ENCODE results near the gene SLC38A10.

SLC38A10 gene

GRCh38 chr17:81330884-81331245 lies 35.8 kb upstream of the SLC38A10 start:
- no peak for DNase-seq

GRCh38 chr17:81329927-81330883 lies 35.1 kb upstream of the SLC38A10 start:
- no peak for DNase-seq

- DNase-seq = peak; percentile 90
Measured at GRCh38 chr17:81328978-81329926, 34.1 kb upstream of the SLC38A10 start.

- no peak for DNase-seq
Measured at GRCh38 chr17:81328489-81328888, 33.4 kb upstream of the SLC38A10 start.

DNA sequence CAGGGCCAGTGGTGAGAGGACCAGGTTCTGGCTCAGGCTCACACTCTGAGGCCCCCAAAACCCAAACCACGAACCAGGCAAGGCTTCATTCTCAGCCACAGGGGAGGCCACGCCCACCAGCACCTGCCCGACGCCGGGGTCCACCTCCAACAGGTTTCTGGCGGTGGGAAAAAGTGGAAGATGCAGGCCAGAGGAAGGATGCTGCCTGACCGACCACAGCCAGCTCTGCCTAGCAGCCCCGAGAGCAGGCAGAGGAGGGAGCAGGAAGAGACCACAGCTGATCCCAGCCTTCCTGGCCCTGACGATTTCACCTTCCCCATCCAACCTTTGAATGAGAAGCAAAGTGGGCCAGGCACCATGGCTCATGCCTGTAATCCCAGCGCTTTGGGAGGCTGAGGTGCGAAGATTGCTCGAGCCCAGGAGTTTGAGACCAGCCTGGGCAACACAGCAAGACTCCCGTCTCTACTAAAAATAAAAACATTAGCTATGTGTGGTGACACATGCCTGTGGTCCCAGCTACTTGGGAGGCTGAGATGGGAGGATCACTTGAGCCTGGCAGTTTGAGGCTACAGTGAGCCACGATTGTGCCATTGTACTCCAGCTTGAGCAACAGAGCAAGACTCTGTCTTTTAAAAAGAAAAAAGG lies 30.7 kb upstream of the SLC38A10 start:
- no peak for DNase-seq

DNA sequence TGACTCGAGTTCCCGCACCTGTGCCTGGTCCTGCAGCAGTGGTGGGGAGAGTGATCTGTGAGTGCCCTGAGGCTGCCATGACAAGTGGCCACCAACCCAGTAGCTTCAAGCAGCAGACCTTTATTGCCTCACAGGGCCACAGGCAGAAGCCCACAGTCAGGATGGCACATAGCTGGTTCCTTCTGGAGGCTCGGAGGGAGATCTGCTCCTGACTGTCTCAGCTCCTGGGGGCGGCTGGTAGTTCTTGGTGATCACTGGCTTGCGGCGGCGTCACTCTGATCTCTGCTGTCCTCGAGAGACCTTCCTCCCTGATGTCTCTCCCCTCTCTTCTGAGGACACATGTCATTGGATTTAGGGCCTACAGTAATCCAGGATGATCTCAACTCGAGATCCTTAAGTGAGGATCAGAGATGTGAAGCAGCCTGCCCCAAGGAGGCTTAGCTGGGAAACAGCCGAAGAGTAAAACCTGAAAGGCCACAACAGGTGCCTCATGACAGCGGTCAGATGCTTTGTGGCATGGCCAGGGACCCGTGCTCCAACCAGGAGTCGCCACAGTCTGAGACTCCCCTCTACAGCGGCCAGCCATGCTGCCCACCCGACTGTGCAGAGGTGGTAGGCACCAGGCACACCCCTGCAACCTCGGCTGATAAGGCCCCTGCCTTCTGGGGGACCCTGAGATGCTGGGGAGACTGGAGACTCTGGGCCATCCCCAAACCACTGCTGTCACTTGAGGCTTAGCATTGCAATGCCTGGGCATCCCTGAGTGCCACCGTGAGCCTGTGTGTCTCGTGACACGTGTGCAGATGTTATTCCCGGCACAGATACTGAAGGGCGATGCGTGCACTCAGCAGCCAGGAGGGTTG lies 30.0 kb upstream of the SLC38A10 start:
- no peak for DNase-seq

GRCh38 chr17:81324177-81324850 lies 29.2 kb upstream of the SLC38A10 start:
- no peak for DNase-seq

DNA sequence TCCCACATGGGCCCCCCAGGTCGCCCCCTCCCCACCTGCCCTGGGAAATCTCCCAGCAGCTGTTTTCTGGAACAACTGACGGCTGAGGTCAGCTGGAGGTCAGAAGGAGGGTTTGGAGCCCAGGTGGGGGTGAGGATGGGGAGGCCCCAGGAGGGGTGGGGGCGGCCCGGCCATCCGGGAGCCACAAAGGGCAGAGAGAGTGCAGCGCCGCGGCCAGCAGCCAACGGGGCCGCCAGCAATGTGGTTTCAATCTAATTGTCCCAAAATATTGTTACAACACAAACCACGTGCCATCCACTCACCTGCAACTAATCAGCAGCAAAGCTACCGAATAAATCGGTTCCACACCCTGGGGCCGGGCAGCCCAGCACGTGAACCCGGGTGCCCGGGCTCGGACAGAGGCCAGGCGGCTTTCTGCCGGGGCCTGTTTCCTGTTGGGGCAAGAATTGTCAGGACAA lies 28.3 kb upstream of the SLC38A10 start:
- no peak for DNase-seq

DNA sequence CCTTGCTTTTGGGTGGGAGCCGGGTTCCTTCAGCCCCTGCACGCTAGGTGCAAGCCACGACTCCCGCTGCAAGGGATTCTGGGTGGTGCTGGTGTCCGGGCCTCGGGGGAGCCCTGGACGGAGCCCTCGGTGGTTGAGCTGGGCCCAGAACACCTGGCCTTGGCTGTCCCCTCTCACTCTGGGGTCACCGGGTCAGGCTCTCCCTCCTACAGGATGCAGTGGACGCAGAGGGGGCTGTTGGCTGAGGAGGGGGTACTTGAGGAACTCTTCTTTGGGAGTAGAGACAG lies 27.9 kb upstream of the SLC38A10 start:
- DNase-seq = no peak

DNA sequence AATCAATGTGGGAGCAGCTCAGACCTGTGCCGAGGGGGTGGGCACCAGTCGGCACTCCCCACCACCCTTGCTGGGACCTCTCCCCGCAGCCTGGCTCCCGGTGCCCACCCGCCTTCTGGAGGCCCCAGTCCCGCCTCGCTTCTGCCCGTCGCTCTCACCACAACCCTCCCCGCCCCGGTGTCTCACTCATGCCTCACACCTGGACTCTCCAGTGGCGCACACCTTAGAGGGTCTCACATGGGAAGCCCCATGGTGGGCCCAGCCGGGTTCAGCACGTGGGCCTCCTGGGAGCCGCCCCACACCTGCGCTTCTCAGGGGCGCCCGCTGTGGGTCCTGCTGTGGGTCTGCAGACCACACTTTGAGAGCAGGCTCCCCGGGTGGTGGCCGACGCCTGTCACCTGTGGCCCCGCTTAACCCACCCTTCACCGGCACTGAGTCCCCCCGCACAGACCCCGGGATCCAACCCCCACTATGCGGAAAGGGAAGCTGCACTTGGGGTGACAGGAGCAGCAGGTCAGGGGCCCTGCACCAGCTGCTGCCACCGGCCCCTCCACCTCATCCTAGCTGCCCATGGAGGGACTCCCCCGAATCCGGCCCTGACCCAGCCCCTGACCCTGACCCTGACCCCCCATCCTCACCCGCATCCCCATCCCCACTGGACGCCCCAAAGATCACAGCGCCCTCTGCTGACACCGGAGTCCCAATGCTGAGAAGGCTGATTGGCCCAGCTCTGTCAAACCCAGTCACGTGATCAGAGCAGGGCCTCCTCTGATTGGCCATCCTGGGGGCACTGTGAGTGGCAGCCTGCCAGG lies 27.4 kb upstream of the SLC38A10 start:
- no peak for DNase-seq

DNA sequence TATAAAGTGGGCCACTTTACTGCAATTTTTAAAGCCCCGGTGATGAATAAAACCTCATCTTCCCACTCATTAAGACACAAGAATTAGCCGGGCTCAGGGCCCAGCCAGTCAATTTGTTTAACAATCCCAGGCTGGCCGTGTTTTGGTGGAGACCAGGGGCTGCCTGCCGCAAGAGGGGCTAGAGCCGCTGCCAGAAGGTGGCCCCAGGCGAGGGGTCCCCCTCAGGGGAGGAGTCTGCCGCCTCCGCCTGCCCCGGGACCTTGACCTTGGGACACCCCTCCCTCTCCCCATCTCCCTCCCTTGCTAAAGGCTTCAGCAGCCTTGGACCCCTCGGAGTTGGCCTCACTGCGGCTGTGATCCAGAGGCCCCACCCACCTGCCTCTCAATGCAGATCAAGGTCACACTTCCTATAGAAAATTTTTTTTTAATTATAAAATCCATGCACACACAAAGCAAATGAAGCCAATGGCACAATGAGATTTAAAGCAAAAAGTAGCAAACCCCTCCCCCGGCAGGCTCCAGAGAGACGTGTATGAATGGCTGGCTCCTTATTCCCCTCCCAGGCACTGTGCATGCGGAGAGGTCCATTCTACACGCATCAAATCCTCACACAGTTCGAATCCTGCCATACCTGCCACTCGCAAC lies 23.0 kb upstream of the SLC38A10 start:
- no peak for DNase-seq

GRCh38 chr17:81317530-81317821 lies 22.4 kb upstream of the SLC38A10 start:
- no peak for DNase-seq

DNA sequence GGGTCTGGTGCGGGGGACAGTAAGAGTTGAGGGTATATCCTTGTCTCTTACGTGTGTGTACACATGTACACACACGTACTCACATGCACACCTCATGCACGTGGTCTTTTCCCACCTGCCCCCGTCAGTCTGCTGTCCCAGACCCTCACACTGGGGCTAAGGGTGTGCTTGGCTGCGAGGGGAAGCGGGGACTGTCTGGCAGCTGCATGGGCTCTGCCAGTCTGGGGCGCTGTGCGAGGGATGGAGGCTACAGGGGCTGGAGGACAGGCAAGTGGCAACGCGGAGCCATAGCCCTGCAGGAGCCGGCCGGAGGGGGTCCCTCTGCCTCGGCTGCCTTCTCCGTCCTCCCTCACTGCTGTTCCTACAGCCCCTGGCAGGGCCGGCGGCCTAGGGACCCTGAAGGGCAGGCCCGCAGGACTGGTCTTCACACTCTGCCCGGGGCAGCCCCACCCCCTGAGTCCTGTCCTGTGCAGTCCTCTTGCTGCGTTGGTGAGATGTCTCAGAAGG lies 20.8 kb upstream of the SLC38A10 start:
- no peak for DNase-seq

DNA sequence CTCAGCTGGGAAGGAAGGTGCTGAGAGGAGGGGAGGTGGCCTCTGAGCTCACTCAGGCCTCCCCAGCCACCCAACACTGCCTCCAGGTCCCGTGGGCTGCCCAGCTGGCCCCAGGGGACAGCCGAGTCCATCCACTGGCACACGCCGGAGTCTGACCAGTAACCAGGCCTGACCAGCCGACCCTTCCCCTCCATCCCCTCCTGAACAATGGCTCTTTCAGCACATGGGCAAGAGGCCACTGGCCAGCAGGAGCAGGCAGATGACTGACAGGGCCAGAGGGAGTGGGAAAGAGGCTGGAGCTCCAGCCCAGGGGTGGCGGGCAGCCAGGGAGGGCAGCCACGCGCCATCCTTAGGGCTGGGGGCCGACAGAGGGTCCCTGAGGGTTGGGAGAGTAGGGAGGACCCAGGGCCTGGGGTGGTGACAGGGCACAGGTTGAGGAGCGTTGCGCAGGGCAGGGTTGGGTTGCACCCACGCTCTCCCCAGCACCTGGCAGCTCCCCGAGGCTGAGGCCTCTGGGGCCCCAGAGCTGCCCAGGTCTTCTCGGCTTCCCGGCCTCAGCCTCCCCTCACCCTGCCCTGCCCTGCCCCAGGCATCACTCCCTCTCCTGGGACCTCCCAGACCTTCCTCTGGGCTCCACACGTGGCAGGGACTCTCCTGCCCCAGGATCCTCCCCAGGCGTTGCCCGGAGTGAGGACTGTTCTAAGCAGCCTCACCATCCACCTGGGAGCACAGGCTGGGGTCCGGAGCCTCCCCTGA lies 20.2 kb upstream of the SLC38A10 start:
- no peak for DNase-seq

GRCh38 chr17:81314398-81315081 lies 19.4 kb upstream of the SLC38A10 start:
- DNase-seq = no peak

GRCh38 chr17:81313776-81314397 lies 18.8 kb upstream of the SLC38A10 start:
- no peak for DNase-seq

DNA sequence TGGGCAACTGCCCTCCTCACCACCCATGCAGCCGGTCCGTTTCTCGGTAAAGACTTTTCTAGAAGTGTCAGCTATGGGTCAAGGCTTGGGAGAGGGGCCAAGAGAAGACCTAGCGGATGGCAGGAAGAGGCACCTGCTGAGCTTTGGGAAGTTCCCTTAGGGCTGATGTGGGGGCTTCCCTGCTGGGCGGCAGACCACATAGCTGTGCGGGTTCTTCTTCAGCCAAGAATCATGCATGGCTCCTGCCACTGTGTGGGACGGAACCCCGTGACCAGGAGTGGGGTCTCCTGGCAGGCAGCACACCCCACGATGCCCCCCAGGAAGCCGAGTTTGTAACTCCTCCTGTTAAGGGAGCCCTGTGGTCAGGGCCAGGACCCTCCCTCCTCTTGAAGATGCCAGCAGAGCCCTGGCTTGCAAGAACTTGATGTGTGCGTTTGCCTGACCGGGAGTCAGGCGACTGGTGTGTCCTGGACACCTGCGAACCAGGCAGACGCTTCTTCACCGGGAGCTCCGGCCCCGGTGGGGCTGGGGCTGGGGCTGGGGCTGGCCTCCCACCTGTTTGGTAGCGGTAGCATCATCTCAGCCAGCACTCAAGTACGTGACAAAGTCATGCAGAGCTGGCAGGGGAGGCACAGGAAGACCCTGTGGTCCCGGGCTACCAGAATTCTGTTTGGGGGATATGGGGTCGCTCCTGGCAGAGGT lies 17.7 kb upstream of the SLC38A10 start:
- DNase-seq = no peak

DNA sequence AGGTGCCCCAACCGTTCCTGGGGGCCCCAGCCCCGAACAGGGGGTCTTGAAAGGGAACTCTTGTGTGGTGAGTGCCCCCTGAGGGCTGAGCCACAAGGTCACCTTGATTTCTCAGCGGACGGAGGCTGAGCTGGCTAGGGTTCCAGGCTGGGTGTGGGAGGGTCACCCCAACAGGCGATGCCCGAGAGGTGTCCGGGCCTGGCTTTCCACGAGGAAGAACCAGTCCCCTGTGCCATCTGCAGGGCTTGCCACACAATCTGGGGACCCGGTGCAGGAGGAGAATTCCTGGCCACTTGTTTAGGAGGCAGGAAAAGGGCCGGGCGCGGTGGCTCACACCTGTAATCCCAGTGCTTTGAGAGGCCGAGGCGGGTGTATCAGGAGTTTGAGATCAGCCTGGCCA lies 16.8 kb upstream of the SLC38A10 start:
- no peak for DNase-seq
